Nephron (organoid): ENCODE measurements around the gene MBD5.

Experiments used
- H3K27ac Mint-ChIP-seq, 3 experiments: 2 replicates each; pipeline ENCODE4 v1.8.0; 2020; ENCODE audit warnings: mixed read lengths in 3 of 3, mild to moderate bottlenecking in 2 of 3, moderate library complexity in 1 of 3
- H3K27me3 Mint-ChIP-seq: 2 replicates; pipeline ENCODE4 v1.8.0; 2021; ENCODE audit warnings: low read depth, mild to moderate bottlenecking, moderate library complexity, mixed read lengths
- H3K36me3 Mint-ChIP-seq: 2 replicates; pipeline ENCODE4 v1.8.0; 2020; ENCODE audit warnings: low read depth, mixed read lengths
- H3K4me1 Mint-ChIP-seq: 2 replicates; pipeline ENCODE4 v1.8.0; 2020; ENCODE audit warnings: mixed read lengths
- H3K4me3 Mint-ChIP-seq, 3 experiments: 2 replicates each; pipeline ENCODE4 v1.8.0; 2020; ENCODE audit warnings: mild to moderate bottlenecking in 3 of 3, mixed read lengths in 3 of 3, moderate library complexity in 2 of 3
- H3K9me3 Mint-ChIP-seq: 2 replicates; pipeline ENCODE4 v1.8.0; 2020; ENCODE audit warnings: mixed read lengths
- CTCF ChIP-seq, 3 experiments: fragments of 200-600 bp; sonication (generic); IDR thresholded peaks; one replicate each; pipeline ENCODE4 v1.5.0; 2021; ENCODE audit warnings: antibody characterized with exemption in 3 of 3; ENCODE audit not compliant: unreplicated experiment in 3 of 3

The MBD5 gene

GRCh38 chr2:148065936-148066335, 45.0 kb downstream of the MBD5 start:
- H3K36me3 Mint-ChIP-seq, result peaks cover 10% of the 10 kb centered on the region
- H3K4me3 Mint-ChIP-seq, result no peak overlapping the region
- H3K4me1 Mint-ChIP-seq, result peaks cover 5% of the 10 kb centered on the region
- no peaks in the 10 kb centered on the region for H3K27me3 Mint-ChIP-seq
- H3K9me3 Mint-ChIP-seq, result no peaks in the 10 kb centered on the region
- no peak for TF ChIP-seq CTCF (IDR thresholded peaks at IDR 0.05; ENCODE audit: unreplicated experiment in 3 of 3)
- H3K27ac Mint-ChIP-seq, result peak overlapping the region in 2 of 3 experiments; percentile 9 to 13

- Mint-ChIP-seq H3K36me3 (peaks cover 19% of the 10 kb centered on the region), H3K4me1 (peaks cover 5% of the 10 kb centered on the region), H3K27me3 (no peaks in the 10 kb centered on the region), H3K9me3 (no peaks in the 10 kb centered on the region), H3K4me3 (no peak overlapping the region), H3K27ac (peak overlapping the region in 2 of 3 experiments; percentile 23 to 39)
- no peak for TF ChIP-seq CTCF (IDR thresholded peaks at IDR 0.05; ENCODE audit: unreplicated experiment in 3 of 3)
Measured at GRCh38 chr2:148067801-148068200, 46.9 kb downstream of the MBD5 start.

- H3K4me3 Mint-ChIP-seq, result no peak overlapping the region
- no peak for TF ChIP-seq CTCF (IDR thresholded peaks at IDR 0.05; ENCODE audit: unreplicated experiment in 3 of 3)
- no peaks in the 10 kb centered on the region for H3K27me3 Mint-ChIP-seq
- H3K4me1 Mint-ChIP-seq, result no peaks in the 10 kb centered on the region
- no peaks in the 10 kb centered on the region for H3K9me3 Mint-ChIP-seq
- H3K36me3 Mint-ChIP-seq, result peaks cover 20% of the 10 kb centered on the region
- no peak overlapping the region for H3K27ac Mint-ChIP-seq
Measured at GRCh38 chr2:148071351-148071750, 50.5 kb downstream of the MBD5 start.

GRCh38 chr2:148096012-148096411, 75.1 kb downstream of the MBD5 start:
- Mint-ChIP-seq H3K27me3 (no peaks in the 10 kb centered on the region), H3K4me3 (no peak overlapping the region), H3K4me1 (no peaks in the 10 kb centered on the region), H3K36me3 (peaks cover 5% of the 10 kb centered on the region), H3K27ac (no peak overlapping the region), H3K9me3 (no peaks in the 10 kb centered on the region)
- no peak for TF ChIP-seq CTCF (IDR thresholded peaks at IDR 0.05; ENCODE audit: unreplicated experiment in 3 of 3)

- Mint-ChIP-seq H3K27ac (no peak overlapping the region), H3K4me1 (no peaks in the 10 kb centered on the region), H3K4me3 (no peak overlapping the region), H3K9me3 (peaks cover 10% of the 10 kb centered on the region), H3K27me3 (no peaks in the 10 kb centered on the region), H3K36me3 (peaks cover 22% of the 10 kb centered on the region)
- TF ChIP-seq CTCF (IDR thresholded peaks at IDR 0.05; ENCODE audit: unreplicated experiment in 3 of 3), result no peak
Measured at GRCh38 chr2:148102641-148103040, 81.8 kb downstream of the MBD5 start.

GRCh38 chr2:148103946-148104345, 83.1 kb downstream of the MBD5 start:
- no peak overlapping the region for H3K4me3 Mint-ChIP-seq
- H3K27ac Mint-ChIP-seq, result peak overlapping the region in 1 of 3 experiments; percentile 7
- H3K27me3 Mint-ChIP-seq, result no peaks in the 10 kb centered on the region
- peaks cover 24% of the 10 kb centered on the region for H3K36me3 Mint-ChIP-seq
- no peaks in the 10 kb centered on the region for H3K4me1 Mint-ChIP-seq
- peaks cover 10% of the 10 kb centered on the region for H3K9me3 Mint-ChIP-seq
- no peak for TF ChIP-seq CTCF (IDR thresholded peaks at IDR 0.05; ENCODE audit: unreplicated experiment in 3 of 3)
